Measurements from ENCODE around the gene XPO6.

GRCh38 chr16:28202147-28202746, 9.5 kb downstream of the XPO6 start:
- TF ChIP-seq, protein P1, sequence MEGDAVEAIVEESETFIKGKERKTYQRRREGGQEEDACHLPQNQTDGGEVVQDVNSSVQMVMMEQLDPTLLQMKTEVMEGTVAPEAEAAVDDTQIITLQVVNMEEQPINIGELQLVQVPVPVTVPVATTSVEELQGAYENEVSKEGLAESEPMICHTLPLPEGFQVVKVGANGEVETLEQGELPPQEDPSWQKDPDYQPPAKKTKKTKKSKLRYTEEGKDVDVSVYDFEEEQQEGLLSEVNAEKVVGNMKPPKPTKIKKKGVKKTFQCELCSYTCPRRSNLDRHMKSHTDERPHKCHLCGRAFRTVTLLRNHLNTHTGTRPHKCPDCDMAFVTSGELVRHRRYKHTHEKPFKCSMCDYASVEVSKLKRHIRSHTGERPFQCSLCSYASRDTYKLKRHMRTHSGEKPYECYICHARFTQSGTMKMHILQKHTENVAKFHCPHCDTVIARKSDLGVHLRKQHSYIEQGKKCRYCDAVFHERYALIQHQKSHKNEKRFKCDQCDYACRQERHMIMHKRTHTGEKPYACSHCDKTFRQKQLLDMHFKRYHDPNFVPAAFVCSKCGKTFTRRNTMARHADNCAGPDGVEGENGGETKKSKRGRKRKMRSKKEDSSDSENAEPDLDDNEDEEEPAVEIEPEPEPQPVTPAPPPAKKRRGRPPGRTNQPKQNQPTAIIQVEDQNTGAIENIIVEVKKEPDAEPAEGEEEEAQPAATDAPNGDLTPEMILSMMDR (IDR thresholded peaks at IDR 0.05; ENCODE audit: low read depth, low read length, missing input control) = no peak
- TF ChIP-seq RXRA (IDR thresholded peaks at IDR 0.05) = no peak
- no peak for TF ChIP-seq YY1 (IDR thresholded peaks at IDR 0.05)
- no peak for TF ChIP-seq REST (IDR thresholded peaks at IDR 0.05)
- TF ChIP-seq, protein P2, sequence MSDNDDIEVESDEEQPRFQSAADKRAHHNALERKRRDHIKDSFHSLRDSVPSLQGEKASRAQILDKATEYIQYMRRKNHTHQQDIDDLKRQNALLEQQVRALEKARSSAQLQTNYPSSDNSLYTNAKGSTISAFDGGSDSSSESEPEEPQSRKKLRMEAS (IDR thresholded peaks at IDR 0.05) = no peak
- TF ChIP-seq SP1 (IDR thresholded peaks at IDR 0.05) = no peak
- TF ChIP-seq JUND (IDR thresholded peaks at IDR 0.05) = no peak
